H9 (cell line): ENCODE results near the gene ZMIZ2. TPM values are rescaled to one million over a fixed set of nuclear protein-coding genes. Genes with fewer than 3 reads are reported as not detected.

ENCODE experiments used
- DNase-seq: peaks from one replicate; pipeline ENCODE4 v3.0.0-alpha.2; 2017
- H2AFZ ChIP-seq: one replicate; pipeline ENCODE4 v1.6.1; 2013; ENCODE audit warnings: mild to moderate bottlenecking, low read length, control low read depth, moderate library complexity
- H2AK5ac ChIP-seq: 2 replicates; pipeline ENCODE4 v1.6.1; 2013; ENCODE audit warnings: low read length, control low read depth, mixed read lengths; ENCODE audit not compliant: insufficient read length
- H2BK120ac ChIP-seq: one replicate; pipeline ENCODE4 v1.6.1; 2013; ENCODE audit warnings: low read depth, mild to moderate bottlenecking, low read length, control low read depth, inconsistent platforms; ENCODE audit not compliant: poor library complexity, severe bottlenecking
- H2BK12ac ChIP-seq: 2 replicates; pipeline ENCODE4 v1.6.1; 2013; ENCODE audit warnings: low read length, control low read depth, mixed read lengths, low read depth; ENCODE audit not compliant: insufficient read length
- H2BK15ac ChIP-seq: 2 replicates; pipeline ENCODE4 v1.6.1; 2013; ENCODE audit warnings: low read depth, low read length, control low read depth
- H2BK20ac ChIP-seq: one replicate; pipeline ENCODE4 v1.6.1; 2013; ENCODE audit warnings: low read depth, mild to moderate bottlenecking, low read length, control low read depth, inconsistent platforms; ENCODE audit not compliant: poor library complexity, severe bottlenecking
- H2BK5ac ChIP-seq: 2 replicates; pipeline ENCODE4 v1.6.1; 2013; ENCODE audit warnings: low read length, control low read depth, mixed read lengths; ENCODE audit not compliant: insufficient read length
- H3K14ac ChIP-seq: 2 replicates; pipeline ENCODE4 v1.6.1; 2013; ENCODE audit warnings: low read length, control low read depth; ENCODE audit not compliant: insufficient read depth
- H3K18ac ChIP-seq: 2 replicates; pipeline ENCODE4 v1.6.1; 2013; ENCODE audit warnings: low read depth, mild to moderate bottlenecking, mixed read lengths, low read length, control low read depth; ENCODE audit not compliant: insufficient read length
- H3K23ac ChIP-seq: 2 replicates; pipeline ENCODE4 v1.6.1; 2013; ENCODE audit warnings: low read length, control low read depth, mixed read lengths, low read depth; ENCODE audit not compliant: insufficient read length
- H3K23me2 ChIP-seq: 2 replicates; pipeline ENCODE4 v1.6.1; 2013; ENCODE audit warnings: low read depth, mild to moderate bottlenecking, mixed read lengths, low read length, control low read depth; ENCODE audit not compliant: insufficient read length, poor library complexity, severe bottlenecking
- H3K27ac ChIP-seq: 2 replicates; pipeline ENCODE4 v1.5.1; 2013; ENCODE audit warnings: low read length, control low read depth, mixed read lengths, low read depth; ENCODE audit not compliant: insufficient read length
- H3K27me3 ChIP-seq: 2 replicates; pipeline ENCODE4 v1.6.1; 2013; ENCODE audit warnings: low read length, control low read depth, inconsistent platforms; ENCODE audit not compliant: insufficient read depth
- H3K4ac ChIP-seq: 2 replicates; pipeline ENCODE4 v1.6.1; 2013; ENCODE audit warnings: low read depth, mild to moderate bottlenecking, control low read depth, inconsistent platforms, low read length, moderate library complexity
- H3K4me1 ChIP-seq: 2 replicates; pipeline ENCODE4 v1.6.1; 2013; ENCODE audit warnings: low read length, control low read depth, inconsistent platforms; ENCODE audit not compliant: insufficient read depth
- H3K4me2 ChIP-seq: 2 replicates; pipeline ENCODE4 v1.6.1; 2013; ENCODE audit warnings: low read length, control low read depth, mixed read lengths; ENCODE audit not compliant: insufficient read length, insufficient read depth
- H3K56ac ChIP-seq: 2 replicates; pipeline ENCODE4 v1.6.1; 2013; ENCODE audit warnings: low read depth, mild to moderate bottlenecking, mixed read lengths, low read length, control low read depth; ENCODE audit not compliant: insufficient read length
- H3K79me1 ChIP-seq: 2 replicates; pipeline ENCODE4 v1.6.1; 2013; ENCODE audit warnings: low read depth, mild to moderate bottlenecking, moderate library complexity, low read length, control low read depth, inconsistent platforms; ENCODE audit not compliant: insufficient read depth, poor library complexity, severe bottlenecking
- H3K79me2 ChIP-seq: 2 replicates; pipeline ENCODE4 v1.6.1; 2013; ENCODE audit warnings: low read length, control low read depth, inconsistent platforms; ENCODE audit not compliant: insufficient read depth
- H3K9ac ChIP-seq: 2 replicates; pipeline ENCODE4 v1.6.1; 2013; ENCODE audit warnings: low read length, control low read depth, mixed read lengths; ENCODE audit not compliant: insufficient read length; ENCODE audit errors: extremely low read depth
- H3K9me3 ChIP-seq: one replicate; pipeline ENCODE4 v1.6.1; 2013; ENCODE audit warnings: low read depth, low read length, inconsistent platforms; ENCODE audit not compliant: control insufficient read depth
- H3T11ph ChIP-seq: one replicate; pipeline ENCODE4 v1.6.1; 2013; ENCODE audit warnings: mild to moderate bottlenecking, low read length, control low read depth, inconsistent platforms
- H4K20me1 ChIP-seq: one replicate; pipeline ENCODE4 v1.6.1; 2013; ENCODE audit not compliant: control insufficient read depth, insufficient read length, insufficient read depth
- H4K5ac ChIP-seq: 2 replicates; pipeline ENCODE4 v1.6.1; 2013; ENCODE audit warnings: low read depth, mild to moderate bottlenecking, mixed read lengths, low read length, control low read depth; ENCODE audit not compliant: insufficient read length
- H4K8ac ChIP-seq: replicated peaks from 2 replicates; pipeline ENCODE4 v1.6.1; 2013; ENCODE audit warnings: low read length, control low read depth, mixed read lengths, low read depth; ENCODE audit not compliant: insufficient read length
- H4K91ac ChIP-seq: 2 replicates; pipeline ENCODE4 v1.6.1; 2013; ENCODE audit warnings: low read depth, mild to moderate bottlenecking, moderate library complexity, mixed read lengths, low read length, control low read depth; ENCODE audit not compliant: insufficient read length
- H3K27ac Mint-ChIP-seq, 3 experiments: 2 replicates in 2 of 3; 3 replicates in 1 of 3; pipeline ENCODE4 v1.8.0; 2020 to 2021; ENCODE audit warnings: mixed read lengths in 3 of 3, mild to moderate bottlenecking in 1 of 3, moderate library complexity in 1 of 3
- H3K27me3 Mint-ChIP-seq: 2 replicates; pipeline ENCODE4 v1.8.0; 2021; ENCODE audit warnings: low read depth, mild to moderate bottlenecking, moderate library complexity, mixed read lengths
- H3K36me3 Mint-ChIP-seq, 3 experiments: 2 replicates in 2 of 3; 3 replicates in 1 of 3; pipeline ENCODE4 v1.8.0; 2020 to 2021; ENCODE audit warnings: low read depth in 3 of 3, mixed read lengths in 3 of 3; ENCODE audit not compliant: insufficient read depth in 1 of 3
- H3K4me1 Mint-ChIP-seq, 2 experiments: 2 replicates each; pipeline ENCODE4 v1.8.0; 2020; ENCODE audit warnings: mixed read lengths in 2 of 2
- H3K4me3 Mint-ChIP-seq, 2 experiments: 2 replicates in 1 of 2; 3 replicates in 1 of 2; pipeline ENCODE4 v1.8.0; 2020 to 2021; ENCODE audit warnings: mild to moderate bottlenecking in 2 of 2, mixed read lengths in 2 of 2, moderate library complexity in 1 of 2
- H3K9me3 Mint-ChIP-seq, 2 experiments: 2 replicates in 1 of 2; 3 replicates in 1 of 2; pipeline ENCODE4 v1.8.0; 2020; ENCODE audit warnings: mild to moderate bottlenecking in 2 of 2, mixed read lengths in 2 of 2, moderate library complexity in 1 of 2
- WGBS: extraction: QIAGEN DNeasy Blood & Tissue Kit; methylation state at CpG from one replicate; pipeline ENCODE4 v1.1.7; 2013; ENCODE audit warnings: missing lambda C conversion rate, low lambda C conversion rate, mixed read lengths; ENCODE audit not compliant: insufficient read length; ENCODE audit errors: extremely low coverage; 5-methylcytosine and 5-hydroxymethylcytosine counted together
- total RNA-seq: library from RNA; stranded (reverse); gene quantifications from 2 replicates; pipeline ENCODE4 v1.2.1, GENCODE V29; 2021
- TF ChIP-seq, protein P1 (sequence below): fragments of 200-600 bp; sonication (generic); conservative IDR thresholded peaks from 3 replicates; pipeline ENCODE4 v1.8.0; 2021; ENCODE audit warnings: antibody characterized with exemption, mild to moderate bottlenecking

ZMIZ2 gene
- total RNA-seq, 1 experiment from 2014 or later, result 72.9 TPM

DNA sequence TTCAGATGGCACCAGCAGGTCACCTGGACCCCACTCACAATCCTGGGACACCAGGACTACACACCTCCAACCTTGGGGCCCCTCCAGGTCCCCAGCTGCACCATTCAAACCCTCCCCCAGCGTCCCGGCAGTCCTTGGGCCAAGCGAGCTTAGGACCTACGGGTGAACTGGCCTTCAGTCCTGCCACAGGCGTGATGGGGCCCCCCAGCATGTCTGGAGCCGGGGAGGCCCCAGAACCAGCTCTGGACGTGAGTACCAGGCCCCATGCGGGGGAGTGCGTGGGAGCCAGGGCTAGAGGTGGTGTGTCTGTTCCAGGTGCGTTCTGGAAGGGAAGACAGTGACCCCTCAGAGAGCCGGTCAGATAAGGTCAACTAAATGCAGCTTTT, 17.8 kb downstream of the ZMIZ2 start:
- no peak overlapping the region for H4K8ac ChIP-seq
- no peak overlapping the region for H2BK12ac ChIP-seq
- Mint-ChIP-seq H3K36me3 (peaks cover 38 to 78% (median 74%) of the 10 kb centered on the region in 3 experiments; a peak in 6 of 7 replicates), H3K27ac (no peak overlapping the region), H3K9me3 (peaks cover 0 to 4% of the 10 kb centered on the region in 2 experiments; a peak in 1 of 5 replicates), H3K4me3 (no peak overlapping the region), H3K27me3 (peaks cover 3% of the 10 kb centered on the region), H3K4me1 (peaks cover 11 to 19% of the 10 kb centered on the region in 2 experiments)
- H3K79me1 ChIP-seq, result no peaks in the 10 kb centered on the region
- TF ChIP-seq, protein P1, sequence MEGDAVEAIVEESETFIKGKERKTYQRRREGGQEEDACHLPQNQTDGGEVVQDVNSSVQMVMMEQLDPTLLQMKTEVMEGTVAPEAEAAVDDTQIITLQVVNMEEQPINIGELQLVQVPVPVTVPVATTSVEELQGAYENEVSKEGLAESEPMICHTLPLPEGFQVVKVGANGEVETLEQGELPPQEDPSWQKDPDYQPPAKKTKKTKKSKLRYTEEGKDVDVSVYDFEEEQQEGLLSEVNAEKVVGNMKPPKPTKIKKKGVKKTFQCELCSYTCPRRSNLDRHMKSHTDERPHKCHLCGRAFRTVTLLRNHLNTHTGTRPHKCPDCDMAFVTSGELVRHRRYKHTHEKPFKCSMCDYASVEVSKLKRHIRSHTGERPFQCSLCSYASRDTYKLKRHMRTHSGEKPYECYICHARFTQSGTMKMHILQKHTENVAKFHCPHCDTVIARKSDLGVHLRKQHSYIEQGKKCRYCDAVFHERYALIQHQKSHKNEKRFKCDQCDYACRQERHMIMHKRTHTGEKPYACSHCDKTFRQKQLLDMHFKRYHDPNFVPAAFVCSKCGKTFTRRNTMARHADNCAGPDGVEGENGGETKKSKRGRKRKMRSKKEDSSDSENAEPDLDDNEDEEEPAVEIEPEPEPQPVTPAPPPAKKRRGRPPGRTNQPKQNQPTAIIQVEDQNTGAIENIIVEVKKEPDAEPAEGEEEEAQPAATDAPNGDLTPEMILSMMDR, result no peak
- H3K4ac ChIP-seq, result no peak overlapping the region
- H4K5ac ChIP-seq, result no peak overlapping the region
- no peak overlapping the region for H2BK15ac ChIP-seq
- no peak overlapping the region for H3K14ac ChIP-seq
- no CpG with 5 or more reads among the region's 11 CpGs for WGBS
- no peaks in the 10 kb centered on the region for H4K20me1 ChIP-seq
- no peak for DNase-seq
- H3T11ph ChIP-seq, result no peak overlapping the region
- H2BK120ac ChIP-seq, result no peak overlapping the region
- no peak overlapping the region for H3K27ac ChIP-seq
- no peak overlapping the region for H3K18ac ChIP-seq
- H3K9ac ChIP-seq, result no peak overlapping the region
- no peak overlapping the region for H2BK20ac ChIP-seq
- no peaks in the 10 kb centered on the region for H3K9me3 ChIP-seq
- H2AK5ac ChIP-seq, result no peak overlapping the region
- no peak overlapping the region for H2BK5ac ChIP-seq
- no peak overlapping the region for H3K4me2 ChIP-seq
- H3K23ac ChIP-seq, result no peak overlapping the region
- no peak overlapping the region for H3K56ac ChIP-seq
- no peaks in the 10 kb centered on the region for H3K27me3 ChIP-seq
- H3K79me2 ChIP-seq, result no peaks in the 10 kb centered on the region
- no peak overlapping the region for H4K91ac ChIP-seq
- no peaks in the 10 kb centered on the region for H3K4me1 ChIP-seq
- H2AFZ ChIP-seq, result no peak overlapping the region
- H3K23me2 ChIP-seq, result no peaks in the 10 kb centered on the region
